Caco-2 (cell line): ENCODE measurements around the gene CEP72. TPM values are rescaled to one million over a fixed set of nuclear protein-coding genes. Genes with fewer than 3 reads are reported as not detected.
"Not testable (repeated sequence)": the region's sequence is repeated elsewhere in the genome, so short reads cannot be mapped to it uniquely, and the experiment has no call there.

Experiments
- BruUV-seq: library from RNA; stranded (reverse); fragments of 400-500 nt; replicated peaks from 2 replicates; lab custom pipeline; 2021; lab: Mats Ljungman, UMichigan
- CTCF ChIA-PET: fragments of 300-600 bp; sonication (Branson Sonifier 250); formaldehyde crosslinking; loops from one replicate; lab custom pipeline; 2022; ENCODE audit warnings: antibody characterized with exemption; lab: Charles Lee
- POLR2A ChIA-PET: fragments of 300-600 bp; sonication (Branson Sonifier 250); formaldehyde crosslinking; loops from one replicate; lab custom pipeline; 2022; ENCODE audit warnings: antibody characterized with exemption; lab: Charles Lee
- DNase-seq, 2 experiments: peaks; one replicate each; pipeline versions ENCODE4 v3.0.0 to v3.0.0-alpha.2; 2020 to 2022
- H3K27me3 ChIP-seq: replicated peaks from 2 replicates; pipeline ENCODE4 v1.6.0; 2011; ENCODE audit warnings: low read length; ENCODE audit not compliant: control insufficient read depth, insufficient read depth
- H3K36me3 ChIP-seq: 2 replicates; pipeline ENCODE4 v1.5.1; 2011; ENCODE audit warnings: low read length; ENCODE audit not compliant: control insufficient read depth, insufficient read depth
- H3K4me1 ChIP-seq: fragments of 250-450 bp; sonication (Bioruptor Pico); 2 replicates; pipeline ENCODE4 v1.5.1; 2020; ENCODE audit warnings: mild to moderate bottlenecking
- H3K4me3 ChIP-seq: 2 replicates; pipeline ENCODE4 v1.5.1; 2011; ENCODE audit warnings: low read depth, mild to moderate bottlenecking, control low read depth, low read length
- H3K9me3 ChIP-seq: fragments of 250-450 bp; sonication (Bioruptor Pico); 2 replicates; pipeline ENCODE4 v1.5.1; 2020; ENCODE audit warnings: mild to moderate bottlenecking, moderate library complexity
- H3K27ac Mint-ChIP-seq: one replicate; pipeline ENCODE4 v1.8.0; 2022; ENCODE audit warnings: mixed read lengths; ENCODE audit not compliant: unreplicated experiment
- H3K27me3 Mint-ChIP-seq: one replicate; pipeline ENCODE4 v1.8.0; 2022; ENCODE audit warnings: mixed read lengths; ENCODE audit not compliant: insufficient read depth, unreplicated experiment
- H3K36me3 Mint-ChIP-seq: one replicate; pipeline ENCODE4 v1.8.0; 2022; ENCODE audit warnings: mild to moderate bottlenecking, mixed read lengths; ENCODE audit not compliant: insufficient read depth, unreplicated experiment
- H3K4me1 Mint-ChIP-seq: one replicate; pipeline ENCODE4 v1.8.0; 2022; ENCODE audit warnings: low read depth, mixed read lengths; ENCODE audit not compliant: unreplicated experiment
- H3K4me3 Mint-ChIP-seq: one replicate; pipeline ENCODE4 v1.8.0; 2022; ENCODE audit warnings: mild to moderate bottlenecking, moderate library complexity, mixed read lengths; ENCODE audit not compliant: unreplicated experiment
- H3K9me3 Mint-ChIP-seq: one replicate; pipeline ENCODE4 v1.8.0; 2022; ENCODE audit warnings: mixed read lengths; ENCODE audit not compliant: unreplicated experiment
- CTCF ChIP-seq, 2 experiments: fragments of 200-600 bp in 1 of 2; IDR thresholded peaks; 1 replicate in 1 of 2; 2 replicates in 1 of 2; pipeline versions ENCODE4 v1.5.1 to v1.8.0; 2011 to 2022; ENCODE audit warnings: antibody characterized with exemption in 1 of 2, control low read depth in 1 of 2, inconsistent platforms in 1 of 2, low read depth in 1 of 2, low read length in 1 of 2, mild to moderate bottlenecking in 1 of 2, moderate library complexity in 1 of 2; ENCODE audit not compliant: insufficient read depth in 1 of 2, severe bottlenecking in 1 of 2, unreplicated experiment in 1 of 2
- intact Hi-C: fragments of 100-400 bp; cut with micrococcal nuclease; formaldehyde crosslinking; loops from one replicate; pipeline ENCODE4 v1.10.0; 2022; ENCODE audit not compliant: unreplicated experiment
- total RNA-seq: library from RNA; stranded (reverse); gene quantifications from 2 replicates; pipeline ENCODE4 v1.2.3, GENCODE V29; 2022

The CEP72 gene
- total RNA-seq, 1 experiment from 2014 or later, result 36.6 TPM

DNA sequence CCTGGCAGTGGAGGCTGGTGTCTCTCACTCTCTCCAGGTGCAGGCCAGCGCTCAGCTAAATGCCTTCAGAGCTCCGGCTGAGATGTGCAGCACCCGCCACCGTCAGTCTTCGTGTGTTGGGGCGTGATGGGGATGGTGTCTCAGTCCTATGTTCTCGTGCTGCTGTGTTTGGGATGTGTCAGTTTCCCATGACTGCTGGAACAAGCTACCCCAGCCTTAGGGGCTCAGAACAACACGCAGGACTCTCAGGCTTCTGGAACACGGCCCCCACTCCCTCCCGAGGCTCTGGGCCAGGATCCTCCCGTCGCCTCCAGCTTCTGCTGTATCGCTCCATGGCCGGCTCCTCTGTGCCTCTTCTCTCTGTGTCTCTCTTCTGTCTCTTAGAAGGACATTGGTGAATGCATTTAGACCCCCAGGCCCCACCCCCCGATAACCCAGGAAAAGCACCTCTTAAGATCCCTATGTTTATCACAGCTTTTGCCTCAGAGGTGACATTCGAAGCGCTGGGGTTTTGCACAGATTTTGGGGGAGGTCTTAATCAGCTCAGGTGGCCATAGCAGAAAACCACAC, 9.6 kb upstream of the CEP72 start:
- no peak overlapping the region for H3K27ac Mint-ChIP-seq
- H3K9me3 Mint-ChIP-seq, result no peaks in the 10 kb centered on the region
- H3K36me3 Mint-ChIP-seq, result no peaks in the 10 kb centered on the region
- DNase-seq, result peak in 1 of 2 experiments; percentile 7
- CTCF ChIA-PET, result no interaction called here
- H3K27me3 ChIP-seq, result no peaks in the 10 kb centered on the region
- no peak for TF ChIP-seq CTCF (IDR thresholded peaks at IDR 0.05; ENCODE audit: insufficient read depth in 1 of 2, low read depth in 1 of 2, low read length in 1 of 2, severe bottlenecking in 1 of 2, unreplicated experiment in 1 of 2)
- H3K9me3 ChIP-seq, result no peaks in the 10 kb centered on the region
- POLR2A ChIA-PET, result no interaction called here
- H3K4me1 ChIP-seq, result no peaks in the 10 kb centered on the region
- peaks cover 17% of the 10 kb centered on the region for H3K27me3 Mint-ChIP-seq
- H3K4me1 Mint-ChIP-seq, result no peaks in the 10 kb centered on the region
- H3K4me3 Mint-ChIP-seq, result no peak overlapping the region
- BruUV-seq, result no TSS peak
- intact Hi-C loops, result no loop called here
- no peaks in the 10 kb centered on the region for H3K36me3 ChIP-seq
- H3K4me3 ChIP-seq, result no peak overlapping the region

- Mint-ChIP-seq H3K27me3 (peaks cover 14% of the 10 kb centered on the region), H3K4me1 (no peaks in the 10 kb centered on the region), H3K27ac (no peak overlapping the region), H3K4me3 (no peak overlapping the region), H3K9me3 (no peaks in the 10 kb centered on the region), H3K36me3 (no peaks in the 10 kb centered on the region)
- Histone ChIP-seq H3K9me3 (no peaks in the 10 kb centered on the region), H3K36me3 (no peaks in the 10 kb centered on the region), H3K4me1 (no peaks in the 10 kb centered on the region), H3K27me3 (no peaks in the 10 kb centered on the region), H3K4me3 (no peak overlapping the region)
- CTCF ChIA-PET, result no interaction called here
- intact Hi-C loops, result no loop called here
- no peak for TF ChIP-seq CTCF (IDR thresholded peaks at IDR 0.05; ENCODE audit: insufficient read depth in 1 of 2, low read depth in 1 of 2, low read length in 1 of 2, severe bottlenecking in 1 of 2, unreplicated experiment in 1 of 2)
- no TSS peak for BruUV-seq
- POLR2A ChIA-PET, result no interaction called here
- DNase-seq, result peak in 1 of 2 experiments; percentile 23
These were observed 8.8 kb upstream of the CEP72 start for GRCh38 chr5:603081-603998.

- Mint-ChIP-seq H3K27ac (no peak overlapping the region), H3K9me3 (no peaks in the 10 kb centered on the region), H3K4me1 (no peaks in the 10 kb centered on the region), H3K36me3 (no peaks in the 10 kb centered on the region), H3K27me3 (peaks cover 9% of the 10 kb centered on the region), H3K4me3 (no peak overlapping the region)
- BruUV-seq, result no TSS peak
- CTCF ChIA-PET, result no interaction called here
- intact Hi-C loops, result no loop called here
- Histone ChIP-seq H3K4me1 (no peaks in the 10 kb centered on the region), H3K36me3 (no peaks in the 10 kb centered on the region), H3K27me3 (no peaks in the 10 kb centered on the region), H3K9me3 (no peaks in the 10 kb centered on the region), H3K4me3 (no peak overlapping the region)
- POLR2A ChIA-PET, result no interaction called here
- no peak for TF ChIP-seq CTCF (IDR thresholded peaks at IDR 0.05; ENCODE audit: insufficient read depth in 1 of 2, low read depth in 1 of 2, low read length in 1 of 2, severe bottlenecking in 1 of 2, unreplicated experiment in 1 of 2)
- peak in 1 of 2 experiments; percentile 22 for DNase-seq
These were observed 7.7 kb upstream of the CEP72 start for GRCh38 chr5:604391-604831.

GRCh38 chr5:605090-605489, 7.0 kb upstream of the CEP72 start:
- H3K4me3 ChIP-seq, POLR2A ChIA-PET, BruUV-seq, H3K9me3 ChIP-seq, intact Hi-C loops, H3K36me3 ChIP-seq, H3K36me3 Mint-ChIP-seq, H3K27me3 Mint-ChIP-seq, H3K27me3 ChIP-seq, H3K4me1 Mint-ChIP-seq, CTCF ChIA-PET, H3K4me1 ChIP-seq, H3K9me3 Mint-ChIP-seq, H3K4me3 Mint-ChIP-seq, H3K27ac Mint-ChIP-seq: not testable (repeated sequence)
- peak in 1 of 2 experiments; percentile 5 for DNase-seq
